Muscle of arm (tissue), 12 donors: ENCODE results near the gene ADIPOR2. TPM values are rescaled to one million over a fixed set of nuclear protein-coding genes. Genes with fewer than 3 reads are reported as not detected.
"Not testable (repeated sequence)": the region's sequence is repeated elsewhere in the genome, so short reads cannot be mapped to it uniquely, and the experiment has no call there.

Experiments used
- DNase-seq: peaks from one replicate; pipeline ENCODE4 v3.0.0-alpha.2; 2013
- polyA plus RNA-seq, 12 donors: library from polyadenylated mRNA; unstranded; fragments of 120-200 nt; gene quantifications; one replicate each; pipeline ENCODE4 v1.2.1, GENCODE V29; 2013; ENCODE audit not compliant: insufficient read length in 12 of 12

The ADIPOR2 gene
- polyA plus RNA-seq, 12 donors = 17.3 to 30.6 (median 26.6) TPM; not detected in 1

GRCh38 chr12:1811948-1812291 is 121.0 kb downstream of the ADIPOR2 start:
- no peak for DNase-seq

GRCh38 chr12:1812650-1813302 is 121.9 kb downstream of the ADIPOR2 start:
- no peak for DNase-seq

- DNase-seq = no peak
These were observed 123.4 kb downstream of the ADIPOR2 start for GRCh38 chr12:1814266-1814665.

- DNase-seq = no peak
These were observed 124.2 kb downstream of the ADIPOR2 start for GRCh38 chr12:1815108-1815507.

- no peak for DNase-seq
These were observed 125.2 kb downstream of the ADIPOR2 start for GRCh38 chr12:1815814-1816729.

- DNase-seq = no peak
These were observed 126.0 kb downstream of the ADIPOR2 start for GRCh38 chr12:1816730-1817348.

GRCh38 chr12:1817928-1818327 is 127.1 kb downstream of the ADIPOR2 start:
- not testable (repeated sequence) for DNase-seq

- DNase-seq = no peak
These were observed 128.2 kb downstream of the ADIPOR2 start for GRCh38 chr12:1819050-1819449.

GRCh38 chr12:1819571-1819970 is 128.7 kb downstream of the ADIPOR2 start:
- no peak for DNase-seq

- no peak for DNase-seq
These were observed 129.5 kb downstream of the ADIPOR2 start, which contains the start of gene LRTM2 for GRCh38 chr12:1820191-1820895. LRTM2 (plus strand) TSS chr12:1820565; CDS start chr12:1828149, 7,584 bp downstream.

GRCh38 chr12:1820896-1821291 is 130.0 kb downstream of the ADIPOR2 start:
- no peak for DNase-seq

- no peak for DNase-seq
These were observed 130.9 kb downstream of the ADIPOR2 start for GRCh38 chr12:1821805-1822204.

GRCh38 chr12:1822699-1823098 is 131.8 kb downstream of the ADIPOR2 start:
- no peak for DNase-seq

- no peak for DNase-seq
These were observed 132.4 kb downstream of the ADIPOR2 start for GRCh38 chr12:1823237-1823636.

GRCh38 chr12:1825382-1826102 is 134.7 kb downstream of the ADIPOR2 start:
- no peak for DNase-seq

- no peak for DNase-seq
These were observed 135.5 kb downstream of the ADIPOR2 start for GRCh38 chr12:1826401-1826800.

GRCh38 chr12:1826867-1827705 is 136.2 kb downstream of the ADIPOR2 start:
- DNase-seq = no peak

GRCh38 chr12:1827826-1828805 is 137.2 kb downstream of the ADIPOR2 start:
- no peak for DNase-seq

GRCh38 chr12:1828856-1829255 is 138.0 kb downstream of the ADIPOR2 start:
- no peak for DNase-seq
